H9 (cell line): ENCODE measurements around the gene PIK3R4. TPM values are rescaled to one million over a fixed set of nuclear protein-coding genes. Genes with fewer than 3 reads are reported as not detected.

Source experiments
- DNase-seq: peaks from one replicate; pipeline ENCODE4 v3.0.0-alpha.2; 2017
- H2AFZ ChIP-seq: one replicate; pipeline ENCODE4 v1.6.1; 2013; ENCODE audit warnings: mild to moderate bottlenecking, low read length, control low read depth, moderate library complexity
- H2AK5ac ChIP-seq: 2 replicates; pipeline ENCODE4 v1.6.1; 2013; ENCODE audit warnings: low read length, control low read depth, mixed read lengths; ENCODE audit not compliant: insufficient read length
- H2BK120ac ChIP-seq: one replicate; pipeline ENCODE4 v1.6.1; 2013; ENCODE audit warnings: low read depth, mild to moderate bottlenecking, low read length, control low read depth, inconsistent platforms; ENCODE audit not compliant: poor library complexity, severe bottlenecking
- H2BK12ac ChIP-seq: 2 replicates; pipeline ENCODE4 v1.6.1; 2013; ENCODE audit warnings: low read length, control low read depth, mixed read lengths, low read depth; ENCODE audit not compliant: insufficient read length
- H2BK15ac ChIP-seq: 2 replicates; pipeline ENCODE4 v1.6.1; 2013; ENCODE audit warnings: low read depth, low read length, control low read depth
- H2BK20ac ChIP-seq: one replicate; pipeline ENCODE4 v1.6.1; 2013; ENCODE audit warnings: low read depth, mild to moderate bottlenecking, low read length, control low read depth, inconsistent platforms; ENCODE audit not compliant: poor library complexity, severe bottlenecking
- H2BK5ac ChIP-seq: 2 replicates; pipeline ENCODE4 v1.6.1; 2013; ENCODE audit warnings: low read length, control low read depth, mixed read lengths; ENCODE audit not compliant: insufficient read length
- H3K14ac ChIP-seq: 2 replicates; pipeline ENCODE4 v1.6.1; 2013; ENCODE audit warnings: low read length, control low read depth; ENCODE audit not compliant: insufficient read depth
- H3K18ac ChIP-seq: 2 replicates; pipeline ENCODE4 v1.6.1; 2013; ENCODE audit warnings: low read depth, mild to moderate bottlenecking, mixed read lengths, low read length, control low read depth; ENCODE audit not compliant: insufficient read length
- H3K23ac ChIP-seq: 2 replicates; pipeline ENCODE4 v1.6.1; 2013; ENCODE audit warnings: low read length, control low read depth, mixed read lengths, low read depth; ENCODE audit not compliant: insufficient read length
- H3K23me2 ChIP-seq: 2 replicates; pipeline ENCODE4 v1.6.1; 2013; ENCODE audit warnings: low read depth, mild to moderate bottlenecking, mixed read lengths, low read length, control low read depth; ENCODE audit not compliant: insufficient read length, poor library complexity, severe bottlenecking
- H3K27ac ChIP-seq: 2 replicates; pipeline ENCODE4 v1.5.1; 2013; ENCODE audit warnings: low read length, control low read depth, mixed read lengths, low read depth; ENCODE audit not compliant: insufficient read length
- H3K27me3 ChIP-seq: 2 replicates; pipeline ENCODE4 v1.6.1; 2013; ENCODE audit warnings: low read length, control low read depth, inconsistent platforms; ENCODE audit not compliant: insufficient read depth
- H3K4ac ChIP-seq: 2 replicates; pipeline ENCODE4 v1.6.1; 2013; ENCODE audit warnings: low read depth, mild to moderate bottlenecking, control low read depth, inconsistent platforms, low read length, moderate library complexity
- H3K4me1 ChIP-seq: 2 replicates; pipeline ENCODE4 v1.6.1; 2013; ENCODE audit warnings: low read length, control low read depth, inconsistent platforms; ENCODE audit not compliant: insufficient read depth
- H3K4me2 ChIP-seq: 2 replicates; pipeline ENCODE4 v1.6.1; 2013; ENCODE audit warnings: low read length, control low read depth, mixed read lengths; ENCODE audit not compliant: insufficient read length, insufficient read depth
- H3K56ac ChIP-seq: 2 replicates; pipeline ENCODE4 v1.6.1; 2013; ENCODE audit warnings: low read depth, mild to moderate bottlenecking, mixed read lengths, low read length, control low read depth; ENCODE audit not compliant: insufficient read length
- H3K79me1 ChIP-seq: 2 replicates; pipeline ENCODE4 v1.6.1; 2013; ENCODE audit warnings: low read depth, mild to moderate bottlenecking, moderate library complexity, low read length, control low read depth, inconsistent platforms; ENCODE audit not compliant: insufficient read depth, poor library complexity, severe bottlenecking
- H3K79me2 ChIP-seq: 2 replicates; pipeline ENCODE4 v1.6.1; 2013; ENCODE audit warnings: low read length, control low read depth, inconsistent platforms; ENCODE audit not compliant: insufficient read depth
- H3K9ac ChIP-seq: 2 replicates; pipeline ENCODE4 v1.6.1; 2013; ENCODE audit warnings: low read length, control low read depth, mixed read lengths; ENCODE audit not compliant: insufficient read length; ENCODE audit errors: extremely low read depth
- H3K9me3 ChIP-seq: one replicate; pipeline ENCODE4 v1.6.1; 2013; ENCODE audit warnings: low read depth, low read length, inconsistent platforms; ENCODE audit not compliant: control insufficient read depth
- H3T11ph ChIP-seq: one replicate; pipeline ENCODE4 v1.6.1; 2013; ENCODE audit warnings: mild to moderate bottlenecking, low read length, control low read depth, inconsistent platforms
- H4K20me1 ChIP-seq: one replicate; pipeline ENCODE4 v1.6.1; 2013; ENCODE audit not compliant: control insufficient read depth, insufficient read length, insufficient read depth
- H4K5ac ChIP-seq: 2 replicates; pipeline ENCODE4 v1.6.1; 2013; ENCODE audit warnings: low read depth, mild to moderate bottlenecking, mixed read lengths, low read length, control low read depth; ENCODE audit not compliant: insufficient read length
- H4K8ac ChIP-seq: replicated peaks from 2 replicates; pipeline ENCODE4 v1.6.1; 2013; ENCODE audit warnings: low read length, control low read depth, mixed read lengths, low read depth; ENCODE audit not compliant: insufficient read length
- H4K91ac ChIP-seq: 2 replicates; pipeline ENCODE4 v1.6.1; 2013; ENCODE audit warnings: low read depth, mild to moderate bottlenecking, moderate library complexity, mixed read lengths, low read length, control low read depth; ENCODE audit not compliant: insufficient read length
- H3K27ac Mint-ChIP-seq, 3 experiments: 2 replicates in 2 of 3; 3 replicates in 1 of 3; pipeline ENCODE4 v1.8.0; 2020 to 2021; ENCODE audit warnings: mixed read lengths in 3 of 3, mild to moderate bottlenecking in 1 of 3, moderate library complexity in 1 of 3
- H3K27me3 Mint-ChIP-seq: 2 replicates; pipeline ENCODE4 v1.8.0; 2021; ENCODE audit warnings: low read depth, mild to moderate bottlenecking, moderate library complexity, mixed read lengths
- H3K36me3 Mint-ChIP-seq, 3 experiments: 2 replicates in 2 of 3; 3 replicates in 1 of 3; pipeline ENCODE4 v1.8.0; 2020 to 2021; ENCODE audit warnings: low read depth in 3 of 3, mixed read lengths in 3 of 3; ENCODE audit not compliant: insufficient read depth in 1 of 3
- H3K4me1 Mint-ChIP-seq, 2 experiments: 2 replicates each; pipeline ENCODE4 v1.8.0; 2020; ENCODE audit warnings: mixed read lengths in 2 of 2
- H3K4me3 Mint-ChIP-seq, 2 experiments: 2 replicates in 1 of 2; 3 replicates in 1 of 2; pipeline ENCODE4 v1.8.0; 2020 to 2021; ENCODE audit warnings: mild to moderate bottlenecking in 2 of 2, mixed read lengths in 2 of 2, moderate library complexity in 1 of 2
- H3K9me3 Mint-ChIP-seq, 2 experiments: 2 replicates in 1 of 2; 3 replicates in 1 of 2; pipeline ENCODE4 v1.8.0; 2020; ENCODE audit warnings: mild to moderate bottlenecking in 2 of 2, mixed read lengths in 2 of 2, moderate library complexity in 1 of 2
- WGBS: extraction: QIAGEN DNeasy Blood & Tissue Kit; methylation state at CpG from one replicate; pipeline ENCODE4 v1.1.7; 2013; ENCODE audit warnings: missing lambda C conversion rate, low lambda C conversion rate, mixed read lengths; ENCODE audit not compliant: insufficient read length; ENCODE audit errors: extremely low coverage; 5-methylcytosine and 5-hydroxymethylcytosine counted together
- total RNA-seq: library from RNA; stranded (reverse); gene quantifications from 2 replicates; pipeline ENCODE4 v1.2.1, GENCODE V29; 2021
- TF ChIP-seq, protein P1 (sequence below): fragments of 200-600 bp; sonication (generic); conservative IDR thresholded peaks from 3 replicates; pipeline ENCODE4 v1.8.0; 2021; ENCODE audit warnings: antibody characterized with exemption, mild to moderate bottlenecking

The PIK3R4 gene
- total RNA-seq, 1 experiment from 2014 or later = 28.6 TPM

GRCh38 chr3:130654921-130655320 is 91.7 kb downstream of the PIK3R4 start:
- no peak overlapping the region for H2AK5ac ChIP-seq
- H3K36me3 Mint-ChIP-seq = peaks cover 5 to 14% (median 10%) of the 10 kb centered on the region in 3 experiments
- no peak overlapping the region for H2AFZ ChIP-seq
- H3K4ac ChIP-seq = no peak overlapping the region
- no peak overlapping the region for H4K5ac ChIP-seq
- no peak overlapping the region for H4K8ac ChIP-seq
- H3K23ac ChIP-seq = no peak overlapping the region
- H4K91ac ChIP-seq = no peak overlapping the region
- peaks cover 0 to 8% of the 10 kb centered on the region in 2 experiments; a peak in 3 of 5 replicates for H3K9me3 Mint-ChIP-seq
- H3K4me2 ChIP-seq = no peak overlapping the region
- H2BK12ac ChIP-seq = no peak overlapping the region
- H3K79me1 ChIP-seq = no peaks in the 10 kb centered on the region
- TF ChIP-seq, protein P1, sequence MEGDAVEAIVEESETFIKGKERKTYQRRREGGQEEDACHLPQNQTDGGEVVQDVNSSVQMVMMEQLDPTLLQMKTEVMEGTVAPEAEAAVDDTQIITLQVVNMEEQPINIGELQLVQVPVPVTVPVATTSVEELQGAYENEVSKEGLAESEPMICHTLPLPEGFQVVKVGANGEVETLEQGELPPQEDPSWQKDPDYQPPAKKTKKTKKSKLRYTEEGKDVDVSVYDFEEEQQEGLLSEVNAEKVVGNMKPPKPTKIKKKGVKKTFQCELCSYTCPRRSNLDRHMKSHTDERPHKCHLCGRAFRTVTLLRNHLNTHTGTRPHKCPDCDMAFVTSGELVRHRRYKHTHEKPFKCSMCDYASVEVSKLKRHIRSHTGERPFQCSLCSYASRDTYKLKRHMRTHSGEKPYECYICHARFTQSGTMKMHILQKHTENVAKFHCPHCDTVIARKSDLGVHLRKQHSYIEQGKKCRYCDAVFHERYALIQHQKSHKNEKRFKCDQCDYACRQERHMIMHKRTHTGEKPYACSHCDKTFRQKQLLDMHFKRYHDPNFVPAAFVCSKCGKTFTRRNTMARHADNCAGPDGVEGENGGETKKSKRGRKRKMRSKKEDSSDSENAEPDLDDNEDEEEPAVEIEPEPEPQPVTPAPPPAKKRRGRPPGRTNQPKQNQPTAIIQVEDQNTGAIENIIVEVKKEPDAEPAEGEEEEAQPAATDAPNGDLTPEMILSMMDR = no peak
- H3K27ac Mint-ChIP-seq = no peak overlapping the region
- no peaks in the 10 kb centered on the region for H4K20me1 ChIP-seq
- no peaks in the 10 kb centered on the region for H3K27me3 Mint-ChIP-seq
- H3T11ph ChIP-seq = no peak overlapping the region
- no peak for DNase-seq
- no peaks in the 10 kb centered on the region for H3K23me2 ChIP-seq
- H2BK5ac ChIP-seq = no peak overlapping the region
- H3K79me2 ChIP-seq = no peaks in the 10 kb centered on the region
- H2BK120ac ChIP-seq = no peak overlapping the region
- no peak overlapping the region for H2BK20ac ChIP-seq
- H3K4me3 Mint-ChIP-seq = no peak overlapping the region
- no peak overlapping the region for H2BK15ac ChIP-seq
- H3K14ac ChIP-seq = no peak overlapping the region
- H3K4me1 ChIP-seq = no peaks in the 10 kb centered on the region
- H3K27ac ChIP-seq = no peak overlapping the region
- no peak overlapping the region for H3K18ac ChIP-seq
- no CpG with 5 or more reads among the region's 2 CpGs for WGBS
- peaks cover 4% of the 10 kb centered on the region in 2 experiments; a peak in 3 of 4 replicates for H3K4me1 Mint-ChIP-seq
- no peaks in the 10 kb centered on the region for H3K27me3 ChIP-seq
- no peak overlapping the region for H3K9ac ChIP-seq
- no peak overlapping the region for H3K56ac ChIP-seq
- H3K9me3 ChIP-seq = no peaks in the 10 kb centered on the region
